Thyroid gland (tissue), 4 donors: ENCODE data around the gene RFTN2.

Experiments
- POLR2A ChIP-seq, 2 donors: fragments of 450-650 bp; IDR thresholded peaks; one replicate each; pipeline ENCODE4 v1.6.1; 2017; ENCODE audit warnings: antibody characterized with exemption in 2 of 2, mild to moderate bottlenecking in 2 of 2, moderate library complexity in 1 of 2
- TF ChIP-seq, protein P1 (sequence below), 6 experiments: fragments of 200-600 bp in 3 of 6; fragments of 450-650 bp in 3 of 6; sonication (generic) in 3 of 6; IDR thresholded peaks; one replicate each; pipeline ENCODE4 v1.5.1; 2016 to 2019; ENCODE audit warnings: antibody characterized with exemption in 6 of 6, mild to moderate bottlenecking in 2 of 6, inconsistent platforms in 1 of 6, moderate library complexity in 1 of 6

DNA sequence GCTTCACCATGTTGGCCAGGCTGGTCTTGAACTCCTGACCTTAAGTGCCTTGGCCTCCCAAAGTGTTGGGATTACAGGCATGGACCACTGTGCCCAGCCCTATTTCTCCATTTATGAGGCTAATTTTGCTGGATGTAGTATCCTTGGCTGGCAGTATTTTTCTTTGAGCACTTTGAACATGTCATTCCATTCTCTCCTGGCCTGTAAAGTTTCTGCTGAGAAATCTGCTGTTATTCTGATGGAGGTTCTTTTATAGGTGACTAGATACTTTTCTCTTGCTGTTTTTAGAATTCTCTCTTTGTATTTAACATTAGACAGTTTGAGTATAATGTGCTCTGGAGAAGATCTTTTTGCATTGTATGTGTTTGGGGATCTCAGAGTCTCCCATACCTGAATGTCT, 9.1 kb downstream of the RFTN2 start:
- TF ChIP-seq, protein P1, sequence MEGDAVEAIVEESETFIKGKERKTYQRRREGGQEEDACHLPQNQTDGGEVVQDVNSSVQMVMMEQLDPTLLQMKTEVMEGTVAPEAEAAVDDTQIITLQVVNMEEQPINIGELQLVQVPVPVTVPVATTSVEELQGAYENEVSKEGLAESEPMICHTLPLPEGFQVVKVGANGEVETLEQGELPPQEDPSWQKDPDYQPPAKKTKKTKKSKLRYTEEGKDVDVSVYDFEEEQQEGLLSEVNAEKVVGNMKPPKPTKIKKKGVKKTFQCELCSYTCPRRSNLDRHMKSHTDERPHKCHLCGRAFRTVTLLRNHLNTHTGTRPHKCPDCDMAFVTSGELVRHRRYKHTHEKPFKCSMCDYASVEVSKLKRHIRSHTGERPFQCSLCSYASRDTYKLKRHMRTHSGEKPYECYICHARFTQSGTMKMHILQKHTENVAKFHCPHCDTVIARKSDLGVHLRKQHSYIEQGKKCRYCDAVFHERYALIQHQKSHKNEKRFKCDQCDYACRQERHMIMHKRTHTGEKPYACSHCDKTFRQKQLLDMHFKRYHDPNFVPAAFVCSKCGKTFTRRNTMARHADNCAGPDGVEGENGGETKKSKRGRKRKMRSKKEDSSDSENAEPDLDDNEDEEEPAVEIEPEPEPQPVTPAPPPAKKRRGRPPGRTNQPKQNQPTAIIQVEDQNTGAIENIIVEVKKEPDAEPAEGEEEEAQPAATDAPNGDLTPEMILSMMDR (IDR thresholded peaks at IDR 0.05) = no peak
- no peak for TF ChIP-seq POLR2A (IDR thresholded peaks at IDR 0.05)
